ENCODE results near the gene ARL1.

Gene ARL1

DNA sequence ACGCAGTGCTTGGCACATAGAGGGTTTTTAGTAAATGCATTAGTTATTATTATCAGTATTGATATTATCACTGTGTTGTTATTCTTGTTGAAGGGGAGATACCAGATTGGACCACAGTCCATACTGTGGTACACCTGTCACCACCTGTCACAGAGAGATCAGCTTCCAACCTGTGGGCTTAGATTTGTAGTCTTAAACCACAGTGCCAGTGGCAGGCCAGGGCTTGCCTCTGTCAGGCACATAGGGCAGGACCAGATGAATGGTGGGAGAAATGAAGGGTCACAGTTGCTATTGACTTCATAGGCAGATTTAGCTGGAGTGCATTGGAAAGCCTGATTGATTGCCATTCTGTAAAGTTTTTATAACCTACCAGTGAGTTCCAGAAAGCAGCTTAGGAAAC lies 35.1 kb downstream of the ARL1 start (continued):
- TF ChIP-seq, protein P1, sequence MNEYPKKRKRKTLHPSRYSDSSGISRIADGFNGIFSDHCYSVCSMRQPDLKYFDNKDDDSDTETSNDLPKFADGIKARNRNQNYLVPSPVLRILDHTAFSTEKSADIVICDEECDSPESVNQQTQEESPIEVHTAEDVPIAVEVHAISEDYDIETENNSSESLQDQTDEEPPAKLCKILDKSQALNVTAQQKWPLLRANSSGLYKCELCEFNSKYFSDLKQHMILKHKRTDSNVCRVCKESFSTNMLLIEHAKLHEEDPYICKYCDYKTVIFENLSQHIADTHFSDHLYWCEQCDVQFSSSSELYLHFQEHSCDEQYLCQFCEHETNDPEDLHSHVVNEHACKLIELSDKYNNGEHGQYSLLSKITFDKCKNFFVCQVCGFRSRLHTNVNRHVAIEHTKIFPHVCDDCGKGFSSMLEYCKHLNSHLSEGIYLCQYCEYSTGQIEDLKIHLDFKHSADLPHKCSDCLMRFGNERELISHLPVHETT (tag by site-specific recombination; IDR thresholded peaks at IDR 0.05) = no peak

DNA sequence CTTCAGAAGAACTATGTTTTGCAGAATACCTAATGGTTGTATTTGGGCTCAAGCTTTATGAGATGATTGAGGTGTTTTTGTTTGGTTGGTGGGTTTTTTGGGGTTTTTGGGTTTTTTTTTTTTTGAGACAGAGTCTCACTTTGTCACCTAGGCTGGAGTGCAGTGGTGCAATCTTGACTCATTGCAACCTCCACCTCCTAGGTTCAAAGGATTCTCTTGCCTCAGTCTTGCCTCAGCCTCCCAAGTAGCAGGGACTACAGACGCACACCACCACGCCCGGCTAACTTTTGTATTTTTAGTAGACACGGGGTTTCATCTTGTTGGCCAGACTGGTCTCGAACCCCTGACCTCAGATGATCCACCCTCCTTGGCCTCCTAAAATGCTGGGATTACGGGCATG lies 39.6 kb downstream of the ARL1 start:
- TF ChIP-seq, protein P2, sequence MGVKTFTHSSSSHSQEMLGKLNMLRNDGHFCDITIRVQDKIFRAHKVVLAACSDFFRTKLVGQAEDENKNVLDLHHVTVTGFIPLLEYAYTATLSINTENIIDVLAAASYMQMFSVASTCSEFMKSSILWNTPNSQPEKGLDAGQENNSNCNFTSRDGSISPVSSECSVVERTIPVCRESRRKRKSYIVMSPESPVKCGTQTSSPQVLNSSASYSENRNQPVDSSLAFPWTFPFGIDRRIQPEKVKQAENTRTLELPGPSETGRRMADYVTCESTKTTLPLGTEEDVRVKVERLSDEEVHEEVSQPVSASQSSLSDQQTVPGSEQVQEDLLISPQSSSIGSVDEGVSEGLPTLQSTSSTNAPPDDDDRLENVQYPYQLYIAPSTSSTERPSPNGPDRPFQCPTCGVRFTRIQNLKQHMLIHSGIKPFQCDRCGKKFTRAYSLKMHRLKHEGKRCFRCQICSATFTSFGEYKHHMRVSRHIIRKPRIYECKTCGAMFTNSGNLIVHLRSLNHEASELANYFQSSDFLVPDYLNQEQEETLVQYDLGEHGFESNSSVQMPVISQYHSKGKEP (tag by site-specific recombination; IDR thresholded peaks at IDR 0.05) = no peak
- TF ChIP-seq ZNF335 (tag by site-specific recombination; conservative IDR thresholded peaks at IDR 0.05) (no peak), ZNF423 (tag by site-specific recombination; IDR thresholded peaks at IDR 0.05) (no peak), ZBTB8A (tag by site-specific recombination; IDR thresholded peaks at IDR 0.05) (no peak), YY2 (tag by site-specific recombination; IDR thresholded peaks at IDR 0.05) (no peak), ZNF211 (tag by site-specific recombination; IDR thresholded peaks at IDR 0.05; ENCODE audit: low read depth) (no peak), ZNF626 (tag by site-specific recombination; IDR thresholded peaks at IDR 0.05) (no peak), ZNF549 (tag by site-specific recombination; IDR thresholded peaks at IDR 0.05) (no peak), ZNF521 (tag by site-specific recombination; IDR thresholded peaks at IDR 0.05) (no peak), TRIM28 (IDR thresholded peaks at IDR 0.05; ENCODE audit: borderline replicate concordance, low read length) (no peak), KLF8 (tag by site-specific recombination; IDR thresholded peaks at IDR 0.05) (no peak), BCL11B (tag by site-specific recombination; IDR thresholded peaks at IDR 0.05; ENCODE audit: low read depth) (no peak), REPIN1 (tag by site-specific recombination; IDR thresholded peaks at IDR 0.05; ENCODE audit: low read depth) (no peak), GLI4 (tag by site-specific recombination; IDR thresholded peaks at IDR 0.05) (no peak), ZNF37A (tag by site-specific recombination; IDR thresholded peaks at IDR 0.05) (no peak)
- TF ChIP-seq, protein P3, sequence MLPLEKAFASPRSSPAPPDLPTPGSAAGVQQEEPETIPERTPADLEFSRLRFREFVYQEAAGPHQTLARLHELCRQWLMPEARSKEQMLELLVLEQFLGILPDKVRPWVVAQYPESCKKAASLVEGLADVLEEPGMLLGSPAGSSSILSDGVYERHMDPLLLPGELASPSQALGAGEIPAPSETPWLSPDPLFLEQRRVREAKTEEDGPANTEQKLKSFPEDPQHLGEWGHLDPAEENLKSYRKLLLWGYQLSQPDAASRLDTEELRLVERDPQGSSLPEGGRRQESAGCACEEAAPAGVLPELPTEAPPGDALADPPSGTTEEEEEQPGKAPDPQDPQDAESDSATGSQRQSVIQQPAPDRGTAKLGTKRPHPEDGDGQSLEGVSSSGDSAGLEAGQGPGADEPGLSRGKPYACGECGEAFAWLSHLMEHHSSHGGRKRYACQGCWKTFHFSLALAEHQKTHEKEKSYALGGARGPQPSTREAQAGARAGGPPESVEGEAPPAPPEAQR (tag by site-specific recombination; IDR thresholded peaks at IDR 0.05) = no peak
- TF ChIP-seq, protein P4, sequence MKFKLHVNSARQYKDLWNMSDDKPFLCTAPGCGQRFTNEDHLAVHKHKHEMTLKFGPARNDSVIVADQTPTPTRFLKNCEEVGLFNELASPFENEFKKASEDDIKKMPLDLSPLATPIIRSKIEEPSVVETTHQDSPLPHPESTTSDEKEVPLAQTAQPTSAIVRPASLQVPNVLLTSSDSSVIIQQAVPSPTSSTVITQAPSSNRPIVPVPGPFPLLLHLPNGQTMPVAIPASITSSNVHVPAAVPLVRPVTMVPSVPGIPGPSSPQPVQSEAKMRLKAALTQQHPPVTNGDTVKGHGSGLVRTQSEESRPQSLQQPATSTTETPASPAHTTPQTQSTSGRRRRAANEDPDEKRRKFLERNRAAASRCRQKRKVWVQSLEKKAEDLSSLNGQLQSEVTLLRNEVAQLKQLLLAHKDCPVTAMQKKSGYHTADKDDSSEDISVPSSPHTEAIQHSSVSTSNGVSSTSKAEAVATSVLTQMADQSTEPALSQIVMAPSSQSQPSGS (tag by site-specific recombination; IDR thresholded peaks at IDR 0.05; ENCODE audit: low read depth) = no peak
- TF ChIP-seq, protein P5, sequence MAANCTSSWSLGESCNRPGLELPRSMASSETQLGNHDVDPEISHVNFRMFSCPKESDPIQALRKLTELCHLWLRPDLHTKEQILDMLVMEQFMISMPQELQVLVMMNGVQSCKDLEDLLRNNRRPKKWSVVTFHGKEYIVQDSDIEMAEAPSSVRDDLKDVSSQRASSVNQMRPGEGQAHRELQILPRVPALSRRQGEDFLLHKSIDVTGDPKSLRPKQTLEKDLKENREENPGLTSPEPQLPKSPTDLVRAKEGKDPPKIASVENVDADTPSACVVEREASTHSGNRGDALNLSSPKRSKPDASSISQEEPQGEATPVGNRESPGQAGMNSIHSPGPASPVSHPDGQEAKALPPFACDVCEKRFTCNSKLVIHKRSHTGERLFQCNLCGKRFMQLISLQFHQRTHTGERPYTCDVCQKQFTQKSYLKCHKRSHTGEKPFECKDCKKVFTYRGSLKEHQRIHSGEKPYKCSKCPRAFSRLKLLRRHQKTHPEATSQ (tag by site-specific recombination; IDR thresholded peaks at IDR 0.05) = no peak
- no peaks in the 10 kb centered on the region for H3K9me3 ChIP-seq (ENCODE audit: control insufficient read depth, insufficient read depth, low read depth, low read length)
- ChIA-PET CTCF (no interaction called here), POLR2A (no interaction called here)
- no peak overlapping the region for H3K4me3 ChIP-seq (ENCODE audit: low read depth, low read length)
- no peaks in the 10 kb centered on the region for H3K4me1 ChIP-seq (ENCODE audit: control insufficient read depth, insufficient read depth, low read length)
- H3K36me3 ChIP-seq (ENCODE audit: control insufficient read depth in 2 of 2, insufficient read depth in 1 of 2, low read length in 2 of 2) = peaks cover 8 to 70% of the 10 kb centered on the region in 2 experiments
- H3K27ac ChIP-seq (ENCODE audit: extremely low read depth, low read depth, low read length) = no peak overlapping the region
